Airway epithelial cell (primary cell): ENCODE data around the gene CARD6. TPM values are rescaled to one million over a fixed set of nuclear protein-coding genes. Genes with fewer than 3 reads are reported as not detected.

Experiments
- total RNA-seq: library from RNA; depleted of rRNA; stranded (reverse); fragments of >200 nt; gene quantifications from 2 replicates; pipeline ENCODE4 v1.2.3, GENCODE V29; 2015

CARD6 gene
- total RNA-seq: 6.0 and 6.5 TPM in 2 replicates

GRCh38 chr5:40841068-40841805 lies at the start of gene CARD6:
CARD6 (plus strand) TSS chr5:40841367; CDS start chr5:40841383, 16 bp downstream.

GRCh38 chr5:40798012-40798800 lies 43.0 kb upstream of the CARD6 start, which contains the start of gene PRKAA1:
PRKAA1 (minus strand) TSS chr5:40798374; CDS start chr5:40798189, 185 bp downstream.

GRCh38 chr5:40834849-40835787 lies 6.0 kb upstream of the CARD6 start, which contains the start of gene RPL37:
RPL37 (minus strand) TSS chr5:40835222; CDS start chr5:40835185, 37 bp downstream.

GRCh38 chr5:40909264-40909663 lies 68.1 kb downstream of the CARD6 start, which contains the start of gene C7:
C7 (plus strand) TSS chr5:40909497; CDS start chr5:40909611, 114 bp downstream.

Other genes starting within 250 kb of the CARD6 start
- 10.8 and 16.2 TPM in 2 replicates for gene PTGER4, start 161.5 kb upstream of the CARD6 start, total RNA-seq
- 6.4 and 7.9 TPM in 2 replicates for gene TTC33, start 85.4 kb upstream of the CARD6 start, total RNA-seq
- 29.9 and 35.4 TPM in 2 replicates for gene PRKAA1, start 43.0 kb upstream of the CARD6 start, total RNA-seq
- gene RPL37, start 6.1 kb upstream of the CARD6 start, total RNA-seq: 155 and 352 TPM in 2 replicates
- not detected in 2 replicates for gene C7, start 68.1 kb downstream of the CARD6 start, total RNA-seq
- not detected in 2 replicates for gene MROH2B, start 230.0 kb downstream of the CARD6 start, total RNA-seq